Adipocyte (in vitro differentiated cells): ENCODE data around the gene PDCL3.

ENCODE experiments used
- DNase-seq: peaks from one replicate; pipeline ENCODE4 v3.0.0-alpha.2; 2015; ENCODE audit warnings: low read depth
- H3K27me3 ChIP-seq: replicated peaks from 2 replicates; pipeline ENCODE4 v1.7.0; 2013; ENCODE audit warnings: mild to moderate bottlenecking, low read length, moderate library complexity; ENCODE audit not compliant: control insufficient read depth, insufficient read depth
- H3K36me3 ChIP-seq: 2 replicates; pipeline ENCODE4 v1.7.0; 2013; ENCODE audit warnings: low read length, mild to moderate bottlenecking, moderate library complexity; ENCODE audit not compliant: control insufficient read depth, insufficient read depth, severe bottlenecking
- H3K4me1 ChIP-seq: 2 replicates; pipeline ENCODE4 v1.7.0; 2013; ENCODE audit warnings: mild to moderate bottlenecking, low read length, moderate library complexity; ENCODE audit not compliant: control insufficient read depth, insufficient read depth
- H3K4me3 ChIP-seq: 2 replicates; pipeline ENCODE4 v1.7.0; 2013; ENCODE audit warnings: mild to moderate bottlenecking, low read length, moderate library complexity
- H3K9ac ChIP-seq: 2 replicates; pipeline ENCODE4 v1.7.0; 2013; ENCODE audit warnings: mild to moderate bottlenecking, low read length, moderate library complexity
- H3K9me3 ChIP-seq: 2 replicates; pipeline ENCODE4 v1.7.0; 2013; ENCODE audit warnings: mild to moderate bottlenecking, low read length, moderate library complexity; ENCODE audit not compliant: control insufficient read depth

PDCL3 gene

GRCh38 chr2:100589527-100589926, 26.7 kb downstream of the PDCL3 start:
- Histone ChIP-seq H3K36me3 (no peaks in the 10 kb centered on the region), H3K4me3 (no peak overlapping the region), H3K4me1 (peaks cover 5% of the 10 kb centered on the region), H3K27me3 (peaks cover 5% of the 10 kb centered on the region), H3K9ac (no peak overlapping the region), H3K9me3 (no peaks in the 10 kb centered on the region)
- no peak for DNase-seq

GRCh38 chr2:100592226-100592625, 29.4 kb downstream of the PDCL3 start:
- Histone ChIP-seq H3K4me1 (peaks cover 5% of the 10 kb centered on the region), H3K36me3 (no peaks in the 10 kb centered on the region), H3K9ac (peak overlapping the region; percentile 29), H3K4me3 (no peak overlapping the region), H3K9me3 (no peaks in the 10 kb centered on the region), H3K27me3 (no peaks in the 10 kb centered on the region)
- DNase-seq, result peak; percentile 9

- DNase-seq, result no peak
- no peak overlapping the region for H3K4me3 ChIP-seq
- H3K36me3 ChIP-seq, result no peaks in the 10 kb centered on the region
- peaks cover 3% of the 10 kb centered on the region for H3K4me1 ChIP-seq
- H3K27me3 ChIP-seq, result no peaks in the 10 kb centered on the region
- no peaks in the 10 kb centered on the region for H3K9me3 ChIP-seq
- no peak overlapping the region for H3K9ac ChIP-seq
Observed at GRCh38 chr2:100596465-100596864, 33.7 kb downstream of the PDCL3 start.

- Histone ChIP-seq H3K9ac (no peak overlapping the region), H3K4me1 (peaks cover 7% of the 10 kb centered on the region), H3K27me3 (no peaks in the 10 kb centered on the region), H3K36me3 (no peaks in the 10 kb centered on the region), H3K4me3 (no peak overlapping the region), H3K9me3 (no peaks in the 10 kb centered on the region)
- DNase-seq, result no peak
Observed at GRCh38 chr2:100599566-100599965, 36.8 kb downstream of the PDCL3 start.

GRCh38 chr2:100601661-100602060, 38.9 kb downstream of the PDCL3 start:
- no peaks in the 10 kb centered on the region for H3K9me3 ChIP-seq
- no peaks in the 10 kb centered on the region for H3K36me3 ChIP-seq

GRCh38 chr2:100603414-100603813, 40.6 kb downstream of the PDCL3 start:
- Histone ChIP-seq H3K4me1 (peaks cover 7% of the 10 kb centered on the region), H3K9me3 (no peaks in the 10 kb centered on the region), H3K36me3 (no peaks in the 10 kb centered on the region), H3K27me3 (no peaks in the 10 kb centered on the region), H3K4me3 (no peak overlapping the region), H3K9ac (no peak overlapping the region)
- DNase-seq, result no peak

More at GRCh38 chr2:100601661-100602060, 38.9 kb downstream of the PDCL3 start:
- no peaks in the 10 kb centered on the region for H3K27me3 ChIP-seq
- H3K4me1 ChIP-seq, result peaks cover 7% of the 10 kb centered on the region
- H3K4me3 ChIP-seq, result no peak overlapping the region
- H3K9ac ChIP-seq, result no peak overlapping the region
- no peak for DNase-seq

GRCh38 chr2:100603948-100604633, 41.3 kb downstream of the PDCL3 start:
- no peaks in the 10 kb centered on the region for H3K27me3 ChIP-seq
- H3K9me3 ChIP-seq, result no peaks in the 10 kb centered on the region
- H3K9ac ChIP-seq, result no peak overlapping the region
- peak; percentile 60 for DNase-seq
- H3K4me1 ChIP-seq, result peaks cover 7% of the 10 kb centered on the region
- no peak overlapping the region for H3K4me3 ChIP-seq
- H3K36me3 ChIP-seq, result no peaks in the 10 kb centered on the region

GRCh38 chr2:100606332-100606725, 43.5 kb downstream of the PDCL3 start:
- H3K9ac ChIP-seq, result no peak overlapping the region
- H3K27me3 ChIP-seq, result no peaks in the 10 kb centered on the region
- no peak overlapping the region for H3K4me3 ChIP-seq
- DNase-seq, result no peak
- H3K4me1 ChIP-seq, result peaks cover 16% of the 10 kb centered on the region
- no peaks in the 10 kb centered on the region for H3K36me3 ChIP-seq
- no peaks in the 10 kb centered on the region for H3K9me3 ChIP-seq

GRCh38 chr2:100606726-100607343, 44.0 kb downstream of the PDCL3 start:
- Histone ChIP-seq H3K27me3 (no peaks in the 10 kb centered on the region), H3K36me3 (no peaks in the 10 kb centered on the region), H3K9ac (no peak overlapping the region), H3K9me3 (no peaks in the 10 kb centered on the region), H3K4me3 (no peak overlapping the region), H3K4me1 (peaks cover 16% of the 10 kb centered on the region)
- DNase-seq, result peak; percentile 71

GRCh38 chr2:100610381-100610831, 47.6 kb downstream of the PDCL3 start:
- DNase-seq, result peak; percentile 83
- Histone ChIP-seq H3K9ac (no peak overlapping the region), H3K4me1 (peaks cover 9% of the 10 kb centered on the region), H3K27me3 (peaks cover 6% of the 10 kb centered on the region), H3K9me3 (no peaks in the 10 kb centered on the region), H3K4me3 (no peak overlapping the region), H3K36me3 (no peaks in the 10 kb centered on the region)

- Histone ChIP-seq H3K9ac (no peak overlapping the region), H3K4me1 (peaks cover 9% of the 10 kb centered on the region), H3K36me3 (no peaks in the 10 kb centered on the region), H3K4me3 (no peak overlapping the region), H3K27me3 (peaks cover 11% of the 10 kb centered on the region), H3K9me3 (no peaks in the 10 kb centered on the region)
- no peak for DNase-seq
Observed at GRCh38 chr2:100611079-100612029, 48.6 kb downstream of the PDCL3 start.
